SU-DHL-6 (cell line): Measurements from ENCODE around the gene ASTN2.

Experiments
- CTCF ChIP-seq: fragments of 200-600 bp; sonication (generic); IDR thresholded peaks from one replicate; pipeline ENCODE4 v1.5.1; 2017; ENCODE audit warnings: antibody characterized with exemption, mild to moderate bottlenecking, low read length, moderate library complexity; ENCODE audit not compliant: insufficient read depth, poor library complexity, severe bottlenecking
- EZH2phosphoT487 ChIP-seq: fragments of 200-600 bp; sonication (generic), shearing (Covaris generic); conservative IDR thresholded peaks from 2 replicates; pipeline ENCODE4 v1.6.1; 2018; ENCODE audit warnings: mild to moderate bottlenecking, antibody characterized with exemption, low read length, moderate library complexity, mixed read lengths

GRCh38 chr9:117080765-117081390 lies 334.0 kb downstream of the ASTN2 start:
- no peak for TF ChIP-seq CTCF
- no peak for TF ChIP-seq EZH2phosphoT487
